Measurements from ENCODE around the gene PGLYRP1.

DNA sequence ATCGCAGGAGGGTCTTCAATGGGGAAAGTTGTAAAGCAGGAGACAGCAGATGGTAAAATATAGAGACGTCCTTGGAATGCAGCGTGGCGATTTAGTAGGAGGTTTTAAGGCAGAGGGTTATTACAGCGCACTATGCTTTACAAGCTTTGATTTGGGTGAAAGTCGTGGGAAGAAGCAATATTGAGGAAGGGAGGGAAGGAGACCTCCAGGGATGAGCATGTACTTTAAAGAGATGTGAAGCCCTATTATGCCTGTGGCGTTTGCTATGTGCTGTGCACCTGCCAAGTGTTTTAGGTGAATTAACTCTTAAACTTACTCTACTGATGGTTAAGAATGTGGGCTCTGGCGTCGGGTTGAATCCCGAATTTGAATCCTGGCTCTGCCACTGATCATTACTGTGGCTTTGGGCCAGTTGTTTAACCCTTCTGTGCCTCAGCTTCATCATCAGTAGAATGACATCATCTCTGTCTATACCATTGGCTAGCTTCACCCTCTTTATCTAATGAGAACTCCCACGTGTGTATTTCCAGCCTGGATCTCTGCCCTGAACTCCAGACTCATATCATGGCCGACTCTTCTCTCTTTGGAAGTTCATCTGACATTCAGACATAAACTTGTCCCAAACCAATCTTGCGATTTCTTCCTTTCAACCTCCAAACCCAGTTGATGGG, 27.0 kb downstream of the PGLYRP1 start:
- TF ChIP-seq CTCF (IDR thresholded peaks at IDR 0.05 in 4 of 5, conservative IDR thresholded peaks at IDR 0.05 in 1 of 5) = no peak
- TF ChIP-seq POLR2A (IDR thresholded peaks at IDR 0.05) = no peak
